ENCODE measurements around the gene LAS1L.
"Not testable (repeated sequence)": the region's sequence is repeated elsewhere in the genome, so short reads cannot be mapped to it uniquely, and the experiment has no call there.

The LAS1L gene

DNA sequence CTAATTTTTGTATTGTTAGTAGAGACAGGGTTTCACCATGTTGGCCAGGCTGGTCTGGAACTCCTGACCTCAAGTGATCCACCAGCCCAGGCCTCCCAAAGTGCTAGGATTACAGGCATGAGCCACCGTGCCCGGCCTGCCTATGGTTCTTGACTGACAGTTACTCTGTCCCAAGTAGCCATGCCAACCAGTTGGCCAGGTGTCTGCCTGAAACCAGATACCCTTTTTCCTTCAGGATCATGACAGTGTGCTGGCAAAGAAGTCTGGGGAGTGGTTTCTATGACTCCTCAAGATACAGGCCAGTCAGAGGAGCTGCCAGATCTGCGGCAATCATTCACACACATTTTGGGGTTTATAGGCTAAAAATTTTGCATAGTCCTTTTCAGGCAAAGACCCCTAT is 1.7 kb upstream of the LAS1L start:
- no peak overlapping the region for H3K4me3 ChIP-seq (replicated peaks; ENCODE audit: low read depth, low read length)
- DNase-seq (ENCODE audit: low read depth): no peak
- TF ChIP-seq, protein P1, sequence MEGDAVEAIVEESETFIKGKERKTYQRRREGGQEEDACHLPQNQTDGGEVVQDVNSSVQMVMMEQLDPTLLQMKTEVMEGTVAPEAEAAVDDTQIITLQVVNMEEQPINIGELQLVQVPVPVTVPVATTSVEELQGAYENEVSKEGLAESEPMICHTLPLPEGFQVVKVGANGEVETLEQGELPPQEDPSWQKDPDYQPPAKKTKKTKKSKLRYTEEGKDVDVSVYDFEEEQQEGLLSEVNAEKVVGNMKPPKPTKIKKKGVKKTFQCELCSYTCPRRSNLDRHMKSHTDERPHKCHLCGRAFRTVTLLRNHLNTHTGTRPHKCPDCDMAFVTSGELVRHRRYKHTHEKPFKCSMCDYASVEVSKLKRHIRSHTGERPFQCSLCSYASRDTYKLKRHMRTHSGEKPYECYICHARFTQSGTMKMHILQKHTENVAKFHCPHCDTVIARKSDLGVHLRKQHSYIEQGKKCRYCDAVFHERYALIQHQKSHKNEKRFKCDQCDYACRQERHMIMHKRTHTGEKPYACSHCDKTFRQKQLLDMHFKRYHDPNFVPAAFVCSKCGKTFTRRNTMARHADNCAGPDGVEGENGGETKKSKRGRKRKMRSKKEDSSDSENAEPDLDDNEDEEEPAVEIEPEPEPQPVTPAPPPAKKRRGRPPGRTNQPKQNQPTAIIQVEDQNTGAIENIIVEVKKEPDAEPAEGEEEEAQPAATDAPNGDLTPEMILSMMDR (IDR thresholded peaks at IDR 0.05; ENCODE audit: low read length, missing control alignments): no peak

DNA sequence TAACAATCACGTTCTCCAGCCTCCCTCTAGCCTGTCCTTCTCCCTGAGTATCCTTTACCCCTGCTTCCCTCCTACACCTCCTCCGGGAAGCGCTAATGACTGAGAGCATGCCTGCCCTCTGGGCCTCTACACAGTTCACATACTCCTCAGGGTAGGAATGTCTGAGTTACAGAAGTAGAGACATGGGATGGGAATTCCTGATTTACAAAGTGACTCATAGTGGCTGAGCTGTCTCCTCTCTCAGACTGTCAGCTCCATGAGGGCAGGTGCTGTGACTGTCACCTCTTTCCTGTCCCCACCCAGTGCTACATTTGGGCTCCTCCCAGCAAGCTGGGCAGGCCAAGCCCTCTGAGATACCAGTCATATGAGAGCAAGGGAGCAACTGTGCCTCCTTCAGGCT is 2.6 kb downstream of the LAS1L start:
- TF ChIP-seq, protein P1 (IDR thresholded peaks at IDR 0.05; ENCODE audit: low read length, missing control alignments): no peak
- no peak overlapping the region for H3K4me3 ChIP-seq (replicated peaks; ENCODE audit: low read depth, low read length)
- DNase-seq (ENCODE audit: low read depth): no peak

DNA sequence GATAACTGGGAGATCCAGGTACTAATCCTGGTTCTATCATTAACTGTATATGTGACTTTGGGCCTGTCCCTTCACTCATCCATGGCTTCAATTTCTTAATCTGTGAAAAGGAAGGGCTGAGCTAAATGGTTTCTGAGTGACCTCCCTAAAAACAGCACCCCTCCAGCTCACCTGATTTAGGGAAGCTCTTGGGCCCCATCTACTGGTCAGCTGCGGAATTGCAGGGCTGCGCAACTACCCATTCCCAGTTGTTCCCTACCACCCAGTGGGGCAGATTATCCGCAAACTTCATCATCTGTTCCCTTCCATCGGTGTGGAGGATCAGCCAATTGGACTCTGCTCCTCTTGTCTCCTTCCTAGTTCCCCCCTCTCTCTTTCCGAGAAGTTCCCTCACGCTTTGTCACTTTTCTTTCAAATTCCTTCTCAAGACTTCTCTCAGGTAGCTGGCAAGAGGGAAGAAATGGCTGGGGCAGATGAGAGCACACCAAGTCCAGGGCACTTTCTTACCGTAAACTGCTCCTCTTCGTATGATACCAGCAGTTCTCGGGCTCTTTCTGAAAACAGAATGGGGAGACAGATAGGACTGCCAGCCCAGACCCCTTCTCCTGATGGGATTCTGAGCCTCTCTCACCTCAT is 5.8 kb downstream of the LAS1L start:
- peak; percentile 37 for DNase-seq (ENCODE audit: low read depth)
- no peak overlapping the region for H3K4me3 ChIP-seq (replicated peaks; ENCODE audit: low read depth, low read length)
- TF ChIP-seq, protein P1 (IDR thresholded peaks at IDR 0.05; ENCODE audit: low read length, missing control alignments): peak; percentile 93

DNA sequence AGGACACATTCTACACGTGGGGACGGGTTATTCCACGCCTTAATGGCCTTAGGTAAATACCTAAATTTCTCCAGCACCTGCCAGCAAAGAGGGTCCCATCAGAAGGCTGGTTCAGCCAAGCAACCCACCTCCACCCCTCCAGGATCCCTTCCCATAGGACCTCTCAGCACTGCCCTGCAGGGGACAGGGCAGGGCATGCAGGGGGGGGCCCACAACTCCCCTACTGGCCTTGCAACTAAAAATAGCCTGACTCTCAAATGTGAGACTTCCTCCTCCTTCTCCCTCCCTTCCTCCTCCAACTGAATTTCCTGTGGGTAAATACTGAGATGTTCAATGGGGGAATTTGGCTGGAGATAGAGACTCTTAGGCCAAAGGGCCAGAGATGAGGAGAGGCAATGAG is 6.3 kb downstream of the LAS1L start:
- DNase-seq (ENCODE audit: low read depth): no peak
- TF ChIP-seq, protein P1 (IDR thresholded peaks at IDR 0.05; ENCODE audit: low read length, missing control alignments): no peak
- no peak overlapping the region for H3K4me3 ChIP-seq (replicated peaks; ENCODE audit: low read depth, low read length)

DNA sequence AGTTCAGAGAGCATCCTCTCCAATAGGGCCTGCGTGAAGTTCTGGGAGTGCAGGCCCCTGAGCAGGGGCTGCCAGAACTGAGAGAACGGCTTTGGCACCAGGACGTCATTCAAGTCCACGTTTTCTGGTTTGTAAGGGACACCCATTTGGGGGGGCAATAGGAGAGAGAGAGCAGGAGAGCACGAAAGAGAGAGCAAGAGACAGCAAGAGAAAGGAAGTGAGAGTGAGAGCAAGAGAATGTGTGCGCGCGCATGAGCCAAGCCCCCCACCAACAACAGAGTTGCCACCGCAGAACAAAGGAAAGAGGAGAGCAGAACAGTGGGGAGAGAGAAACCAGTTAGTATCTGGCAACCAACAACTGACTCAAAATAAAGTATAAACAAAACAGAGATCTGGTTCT is 10.4 kb downstream of the LAS1L start:
- no peak for DNase-seq (ENCODE audit: low read depth)
- TF ChIP-seq, protein P1 (IDR thresholded peaks at IDR 0.05; ENCODE audit: low read length, missing control alignments): no peak

DNA sequence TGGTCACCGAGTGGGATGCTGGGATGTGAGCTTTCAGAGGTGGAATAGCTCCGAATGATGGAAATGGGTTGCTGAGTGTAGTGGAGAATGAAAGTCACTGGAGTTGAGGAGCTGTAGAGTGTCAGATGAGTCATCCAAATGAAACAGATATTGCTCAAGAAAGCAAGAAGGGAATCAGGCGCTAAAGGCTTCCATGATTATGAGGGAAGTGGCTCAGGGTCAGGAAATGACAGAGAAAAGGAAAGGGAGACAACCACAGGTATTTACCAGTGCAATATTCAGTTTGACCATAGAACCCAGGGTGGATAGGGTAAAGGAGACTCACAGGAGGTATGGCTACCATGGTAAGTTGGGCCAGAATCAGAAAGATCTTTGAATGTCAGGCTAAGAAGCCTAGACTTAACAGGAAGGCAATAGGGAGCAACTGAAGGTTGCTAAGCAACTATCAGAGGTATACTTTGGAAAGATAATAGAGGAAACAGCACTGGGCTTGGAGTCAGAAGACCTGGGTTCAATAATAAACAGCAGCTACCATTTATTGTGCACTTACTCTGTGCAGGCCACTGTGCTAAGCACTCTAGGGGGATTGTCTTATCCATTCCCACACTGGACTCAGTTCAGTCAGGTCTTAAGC is 11.7 kb downstream of the LAS1L start:
- H3K4me3 ChIP-seq (replicated peaks; ENCODE audit: low read depth, low read length): no peak overlapping the region
- TF ChIP-seq, protein P1 (IDR thresholded peaks at IDR 0.05; ENCODE audit: low read length, missing control alignments): no peak
- peak; percentile 77 for DNase-seq (ENCODE audit: low read depth)

More for the DNA sequence above, 10.4 kb downstream of the LAS1L start:
- H3K4me3 ChIP-seq (replicated peaks; ENCODE audit: low read depth, low read length): no peak overlapping the region

DNA sequence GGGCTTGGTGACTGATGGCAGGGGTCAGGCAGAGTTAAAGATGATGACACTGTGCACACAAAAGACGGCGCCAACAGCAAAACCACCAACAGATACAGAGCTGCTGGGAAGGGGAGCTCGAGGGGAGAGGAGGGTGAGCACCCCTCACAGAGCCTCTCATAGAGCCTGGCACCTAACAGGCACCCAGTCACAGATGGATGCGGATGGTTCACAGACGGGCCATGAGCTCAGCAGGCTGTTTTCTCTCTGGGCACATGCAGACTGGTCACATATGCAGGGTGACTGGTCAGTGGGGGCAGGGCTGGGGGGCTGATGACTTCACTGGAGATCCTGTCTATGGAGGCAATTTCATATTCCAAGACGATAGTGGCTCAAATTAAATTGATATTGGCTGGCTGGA is 15.1 kb downstream of the LAS1L start:
- H3K4me3 ChIP-seq (replicated peaks; ENCODE audit: low read depth, low read length); DNase-seq (ENCODE audit: low read depth): not testable (repeated sequence)

DNA sequence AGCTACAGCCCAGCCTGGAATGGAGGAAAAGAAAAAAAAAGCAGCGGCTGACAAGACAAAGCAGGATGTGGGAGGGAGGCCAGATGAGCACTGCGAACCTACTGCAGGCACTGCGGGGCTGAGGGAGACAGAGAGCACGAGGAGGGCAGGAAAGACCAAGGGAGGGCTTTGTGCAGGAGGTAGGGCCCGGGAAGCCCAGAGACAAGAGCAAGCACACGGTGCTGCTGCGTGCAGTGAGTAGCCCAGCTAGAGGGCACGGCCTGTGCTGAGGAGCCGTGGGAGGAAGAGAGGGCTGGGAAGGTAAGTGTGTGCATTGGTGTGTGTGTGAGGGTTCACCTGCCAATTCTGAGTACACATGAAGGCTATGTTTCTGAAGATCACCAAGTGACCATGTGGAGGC is 15.6 kb downstream of the LAS1L start:
- not testable (repeated sequence) for H3K4me3 ChIP-seq (replicated peaks; ENCODE audit: low read depth, low read length)

More for the DNA sequence above, 15.6 kb downstream of the LAS1L start:
- DNase-seq (ENCODE audit: low read depth): not testable (repeated sequence)
